ENCODE measurements around the gene NCAPG2.

NCAPG2 gene

GRCh38 chr7:158730383-158731346 is 26.1 kb upstream of the NCAPG2 start:
- H2BK5ac ChIP-seq (ENCODE audit: low read depth, low read length, poor library complexity) = no peak overlapping the region
- no peak overlapping the region for H2AFZ ChIP-seq (ENCODE audit: insufficient read depth, low read length, poor library complexity)
- no peaks in the 10 kb centered on the region for H3K27me3 ChIP-seq (ENCODE audit: insufficient read depth, low read length)
- H4K12ac ChIP-seq (ENCODE audit: low read depth, low read length) = no peak overlapping the region
- H2BK120ac ChIP-seq (ENCODE audit: insufficient read depth, low read length, poor library complexity) = no peak overlapping the region
- H3K9ac ChIP-seq (ENCODE audit: low read length) = no peak overlapping the region
- H4K91ac ChIP-seq (ENCODE audit: low read depth, low read length) = no peak overlapping the region
- H2AK5ac ChIP-seq (ENCODE audit: low read length) = no peak overlapping the region
- H3K23ac ChIP-seq (ENCODE audit: low read length) = no peak overlapping the region
- no peak overlapping the region for H2BK12ac ChIP-seq (ENCODE audit: low read length)
- no peaks in the 10 kb centered on the region for H3K4me1 ChIP-seq (ENCODE audit: control insufficient read depth in 1 of 2, insufficient read depth in 2 of 2, low read length in 2 of 2)
- no peak overlapping the region for H3K4ac ChIP-seq (ENCODE audit: low read depth, low read length)
- WGBS (ENCODE audit: extremely low coverage, insufficient coverage, insufficient read length) = no CpG with 5 or more reads among the region's 23 CpGs
- H3K79me1 ChIP-seq (ENCODE audit: low read length) = no peaks in the 10 kb centered on the region
- no peaks in the 10 kb centered on the region for H3K79me2 ChIP-seq (ENCODE audit: control insufficient read depth, insufficient read depth, low read length, poor library complexity)
- H3K9me3 ChIP-seq (ENCODE audit: insufficient read depth, low read depth, low read length) = peaks cover 3% of the 10 kb centered on the region
- no peak overlapping the region for H4K8ac ChIP-seq (ENCODE audit: low read depth, low read length)
- DNase-seq = no peak
- no peak overlapping the region for H3K4me2 ChIP-seq (ENCODE audit: low read length)
- H3K18ac ChIP-seq (ENCODE audit: low read length) = no peak overlapping the region
- H3K36me3 ChIP-seq (ENCODE audit: control insufficient read depth in 1 of 2, insufficient read depth in 2 of 2, low read length in 2 of 2) = peaks cover 25 to 33% of the 10 kb centered on the region in 2 experiments
- H3K4me3 ChIP-seq (ENCODE audit: low read depth, low read length) = no peak overlapping the region
- no peak overlapping the region for H3K27ac ChIP-seq (ENCODE audit: low read depth, low read length)
- no peak overlapping the region for H3K14ac ChIP-seq (ENCODE audit: low read length)

GRCh38 chr7:158729646-158730382 is 25.2 kb upstream of the NCAPG2 start:
- H3K4ac ChIP-seq (ENCODE audit: low read depth, low read length) = no peak overlapping the region
- no peak overlapping the region for H4K12ac ChIP-seq (ENCODE audit: low read depth, low read length)
- H4K8ac ChIP-seq (ENCODE audit: low read depth, low read length) = no peak overlapping the region
- H3K79me1 ChIP-seq (ENCODE audit: low read length) = no peaks in the 10 kb centered on the region
- no peak overlapping the region for H3K18ac ChIP-seq (ENCODE audit: low read length)
- H3K27ac ChIP-seq (ENCODE audit: low read depth, low read length) = no peak overlapping the region
- peaks cover 20 to 28% of the 10 kb centered on the region in 2 experiments for H3K36me3 ChIP-seq (ENCODE audit: control insufficient read depth in 1 of 2, insufficient read depth in 2 of 2, low read length in 2 of 2)
- no peaks in the 10 kb centered on the region for H3K27me3 ChIP-seq (ENCODE audit: insufficient read depth, low read length)
- no peaks in the 10 kb centered on the region for H3K79me2 ChIP-seq (ENCODE audit: control insufficient read depth, insufficient read depth, low read length, poor library complexity)
- no peak overlapping the region for H3K23ac ChIP-seq (ENCODE audit: low read length)
- no peak overlapping the region for H2BK120ac ChIP-seq (ENCODE audit: insufficient read depth, low read length, poor library complexity)
- no peak overlapping the region for H3K9ac ChIP-seq (ENCODE audit: low read length)
- H2BK5ac ChIP-seq (ENCODE audit: low read depth, low read length, poor library complexity) = no peak overlapping the region
- H2AFZ ChIP-seq (ENCODE audit: insufficient read depth, low read length, poor library complexity) = no peak overlapping the region
- no peak overlapping the region for H2BK12ac ChIP-seq (ENCODE audit: low read length)
- WGBS (ENCODE audit: extremely low coverage, insufficient coverage, insufficient read length) = no CpG with 5 or more reads among the region's 7 CpGs
- no peak overlapping the region for H4K91ac ChIP-seq (ENCODE audit: low read depth, low read length)
- peaks cover 3% of the 10 kb centered on the region for H3K9me3 ChIP-seq (ENCODE audit: insufficient read depth, low read depth, low read length)
- H3K4me3 ChIP-seq (ENCODE audit: low read depth, low read length) = no peak overlapping the region
- DNase-seq = no peak
- no peak overlapping the region for H2AK5ac ChIP-seq (ENCODE audit: low read length)
- H3K4me1 ChIP-seq (ENCODE audit: control insufficient read depth in 1 of 2, insufficient read depth in 2 of 2, low read length in 2 of 2) = no peaks in the 10 kb centered on the region
- H3K4me2 ChIP-seq (ENCODE audit: low read length) = no peak overlapping the region
- H3K14ac ChIP-seq (ENCODE audit: low read length) = no peak overlapping the region

- Histone ChIP-seq H3K36me3 (ENCODE audit: control insufficient read depth in 1 of 2, insufficient read depth in 2 of 2, low read length in 2 of 2) (peaks cover 14 to 21% of the 10 kb centered on the region in 2 experiments), H4K8ac (ENCODE audit: low read depth, low read length) (no peak overlapping the region), H4K12ac (ENCODE audit: low read depth, low read length) (no peak overlapping the region), H3K4me3 (ENCODE audit: low read depth, low read length) (no peak overlapping the region), H2BK120ac (ENCODE audit: insufficient read depth, low read length, poor library complexity) (no peak overlapping the region), H3K79me1 (ENCODE audit: low read length) (no peaks in the 10 kb centered on the region), H4K91ac (ENCODE audit: low read depth, low read length) (no peak overlapping the region), H3K4ac (ENCODE audit: low read depth, low read length) (no peak overlapping the region), H3K23ac (ENCODE audit: low read length) (no peak overlapping the region), H2AFZ (ENCODE audit: insufficient read depth, low read length, poor library complexity) (no peak overlapping the region), H3K9me3 (ENCODE audit: insufficient read depth, low read depth, low read length) (peaks cover 2% of the 10 kb centered on the region), H2BK12ac (ENCODE audit: low read length) (no peak overlapping the region), H3K27me3 (ENCODE audit: insufficient read depth, low read length) (no peaks in the 10 kb centered on the region), H3K4me1 (ENCODE audit: control insufficient read depth in 1 of 2, insufficient read depth in 2 of 2, low read length in 2 of 2) (no peaks in the 10 kb centered on the region), H3K18ac (ENCODE audit: low read length) (no peak overlapping the region), H2AK5ac (ENCODE audit: low read length) (no peak overlapping the region), H3K27ac (ENCODE audit: low read depth, low read length) (no peak overlapping the region), H3K14ac (ENCODE audit: low read length) (no peak overlapping the region), H2BK5ac (ENCODE audit: low read depth, low read length, poor library complexity) (no peak overlapping the region), H3K9ac (ENCODE audit: low read length) (no peak overlapping the region), H3K4me2 (ENCODE audit: low read length) (no peak overlapping the region), H3K79me2 (ENCODE audit: control insufficient read depth, insufficient read depth, low read length, poor library complexity) (no peaks in the 10 kb centered on the region)
- no peak for DNase-seq
- no CpG with 5 or more reads among the region's 16 CpGs for WGBS (ENCODE audit: extremely low coverage, insufficient coverage, insufficient read length)
These were observed 24.5 kb upstream of the NCAPG2 start for GRCh38 chr7:158728911-158729645.

- H3K23ac ChIP-seq (ENCODE audit: low read length) = no peak overlapping the region
- H2AFZ ChIP-seq (ENCODE audit: insufficient read depth, low read length, poor library complexity) = no peak overlapping the region
- no peak overlapping the region for H3K9ac ChIP-seq (ENCODE audit: low read length)
- H3K9me3 ChIP-seq (ENCODE audit: insufficient read depth, low read depth, low read length) = peaks cover 1% of the 10 kb centered on the region
- no peak overlapping the region for H3K18ac ChIP-seq (ENCODE audit: low read length)
- no peak overlapping the region for H3K4me2 ChIP-seq (ENCODE audit: low read length)
- no peaks in the 10 kb centered on the region for H3K79me1 ChIP-seq (ENCODE audit: low read length)
- H2BK120ac ChIP-seq (ENCODE audit: insufficient read depth, low read length, poor library complexity) = no peak overlapping the region
- DNase-seq = no peak
- no CpG with 5 or more reads among the region's 5 CpGs for WGBS (ENCODE audit: extremely low coverage, insufficient coverage, insufficient read length)
- no peak overlapping the region for H4K91ac ChIP-seq (ENCODE audit: low read depth, low read length)
- no peak overlapping the region for H4K8ac ChIP-seq (ENCODE audit: low read depth, low read length)
- peaks cover 8 to 15% of the 10 kb centered on the region in 2 experiments for H3K36me3 ChIP-seq (ENCODE audit: control insufficient read depth in 1 of 2, insufficient read depth in 2 of 2, low read length in 2 of 2)
- H2BK5ac ChIP-seq (ENCODE audit: low read depth, low read length, poor library complexity) = no peak overlapping the region
- no peak overlapping the region for H3K14ac ChIP-seq (ENCODE audit: low read length)
- no peaks in the 10 kb centered on the region for H3K79me2 ChIP-seq (ENCODE audit: control insufficient read depth, insufficient read depth, low read length, poor library complexity)
- H3K4me1 ChIP-seq (ENCODE audit: control insufficient read depth in 1 of 2, insufficient read depth in 2 of 2, low read length in 2 of 2) = no peaks in the 10 kb centered on the region
- no peak overlapping the region for H4K12ac ChIP-seq (ENCODE audit: low read depth, low read length)
- H3K4me3 ChIP-seq (ENCODE audit: low read depth, low read length) = peak overlapping the region; percentile 37
- H2BK12ac ChIP-seq (ENCODE audit: low read length) = no peak overlapping the region
- no peaks in the 10 kb centered on the region for H3K27me3 ChIP-seq (ENCODE audit: insufficient read depth, low read length)
- no peak overlapping the region for H3K27ac ChIP-seq (ENCODE audit: low read depth, low read length)
- no peak overlapping the region for H3K4ac ChIP-seq (ENCODE audit: low read depth, low read length)
- no peak overlapping the region for H2AK5ac ChIP-seq (ENCODE audit: low read length)
These were observed 23.1 kb upstream of the NCAPG2 start for GRCh38 chr7:158727690-158728089.

Data from trophoblast cell (in vitro differentiated cells and primary cell).